Measurements from ENCODE around the gene IFT122.
A peak's percentile ranks its signal among the peaks of the same experiment; 100 is the strongest.

IFT122 gene

GRCh38 chr3:129417326-129417725 lies 22.7 kb upstream of the IFT122 start:
- no peak for DNase-seq

DNA sequence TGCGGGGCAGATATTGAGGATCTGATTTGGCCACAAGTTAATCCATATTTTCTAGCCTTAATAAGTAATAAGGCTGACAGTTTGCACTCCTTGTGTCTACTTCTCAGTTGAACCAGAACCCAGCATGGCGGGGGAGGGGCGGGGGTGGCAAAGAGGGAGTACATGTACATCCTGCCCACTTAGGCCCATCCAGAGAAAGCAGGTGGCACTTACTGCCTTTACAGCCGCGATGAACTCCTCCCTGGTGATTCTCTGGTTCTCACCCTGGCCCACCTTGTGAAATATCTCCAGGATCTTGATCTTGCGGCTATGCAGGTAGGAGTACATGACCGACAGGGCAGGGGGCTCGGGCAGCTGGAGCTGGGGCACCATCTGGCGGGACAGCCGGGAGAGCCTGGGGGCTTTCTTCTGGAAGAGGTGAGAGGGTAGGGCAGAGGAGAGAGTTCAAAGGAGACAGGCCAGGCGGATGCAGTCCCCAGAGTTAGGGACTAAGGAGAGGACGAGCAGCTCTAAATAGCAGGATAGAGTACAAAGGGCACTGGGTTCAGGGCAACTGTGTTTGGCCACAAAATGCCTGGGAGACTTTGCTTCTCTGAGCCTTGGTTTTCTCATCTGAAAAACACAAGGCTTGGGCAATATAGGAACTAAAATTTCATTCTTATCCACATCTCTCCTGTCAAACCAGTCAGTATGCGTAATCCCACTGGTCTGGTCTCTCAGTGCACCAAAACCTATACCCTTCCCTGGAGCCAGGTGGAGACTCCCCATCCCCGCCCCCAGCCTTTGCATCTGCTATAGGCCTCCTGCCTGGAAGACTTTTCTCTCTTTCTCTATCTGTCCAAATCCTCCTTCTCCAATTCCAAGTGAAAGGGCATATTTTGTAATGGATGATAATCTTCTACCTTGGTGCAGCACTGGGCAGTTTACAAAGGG lies 21.7 kb upstream of the IFT122 start:
- no peak for DNase-seq

- no peak for DNase-seq
These were observed 20.5 kb upstream of the IFT122 start for GRCh38 chr3:129419476-129419875.

DNA sequence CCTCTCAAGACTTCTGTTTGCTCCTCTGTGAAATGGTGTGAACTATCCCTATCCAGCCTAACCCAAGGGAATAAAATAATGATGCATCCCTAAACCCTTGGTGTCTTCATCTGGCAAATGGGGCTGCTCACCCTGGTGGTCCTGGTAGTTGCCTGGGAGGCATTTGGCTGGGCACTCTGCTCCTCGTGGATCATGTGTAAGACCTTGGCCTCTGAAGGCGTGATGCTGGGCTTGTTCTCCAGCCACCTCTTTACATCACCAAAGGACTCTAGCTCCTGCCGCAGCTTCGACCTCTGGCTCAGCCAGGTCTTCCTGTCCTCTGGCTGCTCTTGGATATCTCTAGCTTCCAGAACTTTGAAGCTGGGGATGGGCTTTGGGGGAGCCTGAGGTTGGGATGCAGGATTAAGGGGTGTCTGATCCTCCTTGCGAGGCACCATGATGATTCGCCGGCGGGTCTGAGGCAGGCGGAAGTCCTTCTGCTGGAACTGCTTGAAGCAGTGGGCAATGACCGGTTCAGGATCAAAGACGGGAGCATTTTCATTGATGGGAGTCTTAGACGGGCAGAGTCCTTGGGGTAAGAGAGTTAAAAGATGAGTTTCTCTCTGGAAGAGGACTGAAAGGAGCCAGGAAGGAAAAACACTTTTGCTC lies 18.7 kb upstream of the IFT122 start:
- no peak for DNase-seq

DNA sequence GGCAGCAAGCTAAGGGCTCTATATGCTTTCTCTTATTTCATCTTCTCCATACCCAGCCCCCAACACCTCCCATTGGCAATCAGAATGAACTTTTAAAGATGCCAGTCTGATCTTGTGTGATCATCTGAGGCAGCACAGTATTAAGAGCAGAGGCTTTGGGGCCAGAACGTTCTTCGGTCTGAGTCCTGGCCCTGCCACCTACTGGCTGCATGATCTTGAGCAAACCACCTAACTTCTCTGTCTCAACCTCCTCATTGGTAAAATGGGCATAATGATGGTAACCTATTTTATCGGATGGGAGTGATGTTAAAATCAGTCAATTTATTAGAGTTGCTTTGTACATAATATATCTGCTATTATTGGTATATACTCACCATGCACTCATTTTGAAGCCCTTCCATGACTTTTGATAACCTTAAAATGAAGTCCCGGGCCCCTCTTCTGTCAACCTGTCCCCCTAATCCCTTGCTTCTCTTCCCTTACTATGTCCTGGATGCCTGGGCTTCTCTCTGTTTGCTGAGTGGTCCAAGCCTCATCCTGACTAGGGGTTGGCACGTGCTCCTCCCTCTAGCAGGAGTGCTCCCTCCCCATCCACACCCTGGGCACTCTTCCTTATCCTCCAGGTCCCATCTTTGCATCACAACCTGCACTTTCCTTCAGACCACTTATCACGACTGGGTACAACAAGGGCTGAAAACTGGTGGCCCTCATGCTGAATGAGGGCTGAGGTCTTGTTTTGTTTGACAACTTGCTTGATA lies 17.9 kb upstream of the IFT122 start:
- no peak for DNase-seq

GRCh38 chr3:129422897-129423296 lies 17.1 kb upstream of the IFT122 start:
- no peak for DNase-seq

GRCh38 chr3:129424185-129424841 lies 15.7 kb upstream of the IFT122 start:
- no peak for DNase-seq

DNA sequence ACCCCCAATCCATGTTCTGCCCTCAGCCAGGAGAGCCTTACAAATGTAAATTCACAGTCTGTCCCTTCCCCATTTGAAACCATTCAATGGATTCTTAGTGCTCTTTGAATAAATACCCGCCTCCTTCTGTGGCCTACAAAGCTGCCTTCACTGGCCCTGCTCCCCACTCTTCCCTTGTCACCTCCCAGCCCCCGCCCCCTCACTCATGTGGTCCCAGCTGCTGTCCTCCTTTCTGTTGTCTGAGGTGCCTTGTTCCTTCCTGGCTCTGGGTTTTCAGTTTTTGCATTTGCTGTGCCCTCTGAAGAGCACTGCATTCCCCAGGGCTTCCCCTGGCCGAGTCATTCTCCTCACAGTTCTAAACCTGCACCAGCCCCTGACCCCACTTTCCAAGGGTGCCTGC lies 14.8 kb upstream of the IFT122 start:
- DNase-seq: no peak

- DNase-seq: no peak
These were observed 14.4 kb upstream of the IFT122 start for GRCh38 chr3:129425619-129426018.

DNA sequence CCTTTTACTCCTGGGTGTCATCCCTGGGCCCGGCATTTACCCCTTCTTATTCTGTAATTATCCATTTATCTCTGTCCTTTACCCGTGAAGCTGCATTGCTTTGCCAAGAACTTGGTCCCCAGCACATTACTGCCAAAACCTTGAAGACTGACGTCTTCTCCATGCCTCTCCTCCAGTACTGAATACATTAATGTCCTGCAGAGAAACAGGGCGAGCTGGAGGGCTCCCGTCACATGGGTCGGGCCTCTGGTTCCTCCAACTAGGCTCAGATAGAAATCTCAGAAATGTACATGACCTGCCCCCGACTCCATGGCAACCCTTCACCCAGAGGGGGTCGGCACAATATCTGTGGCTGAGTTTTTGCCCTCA lies 12.0 kb upstream of the IFT122 start:
- no peak for DNase-seq

- peak; percentile 94 for DNase-seq
These were observed 11.5 kb upstream of the IFT122 start, which contains the start of gene EFCAB12 for GRCh38 chr3:129428376-129429079. TSS of gene EFCAB12 (minus strand) at chr3:129428636. CDS start at chr3:129428488, 148 bp downstream.

- no peak for DNase-seq
These were observed 11.0 kb upstream of the IFT122 start for GRCh38 chr3:129429080-129429451.

DNA sequence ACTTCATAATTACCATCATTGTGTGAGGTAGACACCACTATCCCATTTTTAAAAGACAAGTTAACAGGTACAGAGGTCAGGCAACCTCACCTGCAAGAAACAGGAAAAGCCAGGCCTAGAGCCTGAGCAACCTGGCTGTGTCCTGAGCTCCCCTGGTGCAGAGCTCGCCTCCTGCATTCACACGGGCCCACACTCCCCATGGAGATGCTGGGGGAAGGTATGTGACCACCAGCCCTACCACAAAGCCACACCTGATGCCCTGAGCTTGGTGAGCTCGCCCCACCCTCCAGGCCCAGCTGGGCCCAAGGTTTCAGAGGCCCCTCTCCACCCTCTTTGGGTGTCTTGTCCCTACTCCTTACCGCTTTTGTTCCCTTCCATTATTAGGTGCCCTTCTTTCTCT lies 10.4 kb upstream of the IFT122 start:
- no peak for DNase-seq

- no peak for DNase-seq
These were observed 8.0 kb upstream of the IFT122 start for GRCh38 chr3:129432036-129432435.

DNA sequence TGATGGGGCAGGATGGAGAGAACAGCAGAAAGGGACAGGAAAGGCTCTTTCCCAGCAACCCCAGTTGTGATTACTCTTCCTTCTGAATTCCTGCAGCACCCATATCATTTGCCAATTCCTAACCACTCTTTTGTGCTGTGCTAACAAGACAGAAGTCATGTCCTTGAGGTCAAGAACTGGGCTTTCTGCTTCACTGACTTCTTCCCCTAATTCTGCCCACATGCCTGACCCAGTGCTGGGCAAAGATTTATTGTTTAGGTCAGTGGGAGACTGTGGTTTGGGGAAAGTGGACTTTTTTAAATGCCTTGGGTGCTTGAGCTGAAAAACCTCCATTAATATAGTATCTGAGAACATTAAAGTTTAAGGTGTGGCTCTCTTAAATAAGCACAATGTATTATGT lies 7.4 kb upstream of the IFT122 start:
- no peak for DNase-seq

DNA sequence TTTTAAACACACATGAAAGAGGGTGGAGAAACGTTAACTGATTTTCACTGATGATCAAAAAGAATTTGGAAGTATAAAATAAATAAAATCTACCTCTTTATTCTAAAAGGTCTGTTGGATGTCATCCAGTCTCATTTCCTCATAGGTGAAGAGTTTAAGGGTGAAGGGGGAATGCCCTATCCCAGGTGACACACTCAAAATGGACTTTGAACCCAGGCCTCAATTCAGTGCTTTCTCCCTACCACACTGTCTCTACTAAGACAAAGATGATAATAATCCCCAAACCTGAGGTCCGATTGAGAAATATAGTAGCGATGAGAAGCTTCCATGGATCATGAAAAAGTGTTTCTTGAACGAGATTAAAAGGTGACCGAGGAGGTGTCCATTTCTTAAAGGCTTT lies 6.5 kb upstream of the IFT122 start:
- DNase-seq: no peak

DNA sequence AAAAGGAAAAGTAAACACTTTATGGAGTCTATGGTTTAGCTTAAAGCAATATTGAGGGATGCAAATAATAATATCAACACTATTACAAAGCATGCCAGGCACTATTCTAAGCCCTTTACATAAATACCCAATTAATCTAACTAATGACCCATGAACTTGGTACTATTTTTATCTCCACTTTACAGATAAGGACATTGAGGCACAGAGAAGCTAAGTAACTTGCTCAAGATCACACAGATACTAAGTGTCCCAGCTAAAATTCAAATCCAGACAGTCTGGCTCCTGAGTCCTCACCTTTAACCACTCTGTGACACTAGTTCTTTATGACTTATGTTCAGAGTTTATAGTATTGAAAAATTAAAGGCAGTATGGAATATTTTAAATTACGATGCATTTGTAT lies 5.9 kb upstream of the IFT122 start:
- DNase-seq: no peak

- no peak for DNase-seq
These were observed 4.7 kb upstream of the IFT122 start for GRCh38 chr3:129435367-129435766.

DNA sequence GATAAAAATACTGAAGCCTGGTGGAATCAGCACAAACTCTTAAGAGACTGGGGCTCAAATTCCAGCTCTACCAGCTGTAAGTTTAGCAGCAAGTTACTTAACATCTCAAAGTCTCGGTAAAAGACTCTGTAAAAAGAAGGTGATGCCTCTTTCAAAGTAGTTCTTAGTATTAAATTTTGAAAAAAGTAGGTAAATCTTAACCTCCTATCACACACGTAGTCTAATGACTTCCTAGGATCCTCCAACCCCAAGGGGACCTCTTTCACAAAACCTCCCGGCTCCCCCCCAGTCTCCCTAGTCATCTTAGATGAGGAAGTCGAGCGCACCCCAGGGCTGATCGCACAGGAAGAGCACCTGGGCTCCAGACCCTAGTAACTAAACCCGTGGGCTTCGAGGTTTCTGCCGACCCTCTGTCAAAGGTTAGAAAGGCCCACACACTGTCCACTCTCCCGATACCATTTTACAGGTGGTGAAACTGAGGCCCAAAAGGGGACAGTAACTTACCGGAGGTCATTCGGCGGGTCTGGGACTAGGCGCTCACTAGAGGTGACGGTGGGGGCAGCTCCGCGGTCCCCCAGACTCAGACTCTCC lies 703 bp upstream of the IFT122 start:
- no peak for DNase-seq

DNA sequence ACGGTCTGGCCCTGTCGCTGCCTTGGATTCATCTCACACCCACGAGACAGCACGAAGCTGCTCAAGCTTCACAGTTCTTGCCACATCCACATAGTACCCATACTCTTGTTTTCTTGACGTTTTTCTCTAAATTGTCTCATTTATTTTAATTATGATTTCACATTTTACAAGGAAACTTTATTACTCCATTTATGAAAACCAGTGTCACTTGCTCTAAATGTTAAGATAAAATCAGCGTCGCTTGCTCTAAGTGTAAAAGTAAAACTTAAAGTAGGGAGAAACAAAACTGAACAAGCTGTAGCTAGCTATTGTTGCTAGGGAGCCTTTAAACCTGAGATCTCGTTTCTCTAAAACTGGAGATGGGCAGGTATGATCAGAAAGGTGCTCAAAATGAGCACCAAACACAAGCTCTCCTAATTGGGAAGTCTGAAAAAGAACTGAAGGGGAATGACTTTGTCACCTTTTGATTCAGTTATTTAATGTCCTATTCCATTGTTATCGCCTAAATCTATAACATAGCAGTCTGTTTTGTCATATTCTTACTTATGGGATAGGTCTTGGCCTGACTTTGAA lies 680 bp downstream of the IFT122 start:
- peak; percentile 56 for DNase-seq

- DNase-seq: no peak
These were observed 1.2 kb downstream of the IFT122 start for GRCh38 chr3:129441215-129441614.

GRCh38 chr3:129441782-129442181 lies 1.8 kb downstream of the IFT122 start:
- DNase-seq: peak; percentile 17

Data from NCI-H1092 treated with DMSO at 0.1 percent for 48 hours (cell line).